Panc1 (cell line): ENCODE results near the gene CCDC9B. TPM values are rescaled to one million over a fixed set of nuclear protein-coding genes. Genes with fewer than 3 reads are reported as not detected.

Experiments used
- ATAC-seq: fragments of 200-7000 bp; cut with Tn5 transposase; 2 replicates; pipeline ENCODE4 v1.9.1; 2020; ENCODE audit warnings: mild to moderate bottlenecking, moderate library complexity
- BruUV-seq: library from RNA; stranded (reverse); fragments of 400-500 nt; replicated peaks from 2 replicates; lab custom pipeline; 2021; lab: Mats Ljungman, UMichigan
- CTCF ChIA-PET: fragments of 300-600 bp; sonication (Branson Sonifier 250); formaldehyde crosslinking; loops from one replicate; lab custom pipeline; 2022; ENCODE audit warnings: antibody characterized with exemption; lab: Charles Lee
- POLR2A ChIA-PET: fragments of 300-600 bp; sonication (Branson Sonifier 250); formaldehyde crosslinking; loops from one replicate; lab custom pipeline; 2022; ENCODE audit warnings: antibody characterized with exemption; lab: Charles Lee
- DNase-seq: peaks from one replicate; pipeline ENCODE4 v3.0.0-alpha.2; 2010; ENCODE audit warnings: low read depth, low spot score
- H3K27ac ChIP-seq: 2 replicates; pipeline ENCODE4 v1.5.1; 2011; ENCODE audit warnings: mild to moderate bottlenecking, low read length, inconsistent platforms
- H3K27me3 ChIP-seq: fragments of 200-500 bp; sonication (Bioruptor generic); 2 replicates; pipeline ENCODE4 v1.6.0; 2014; ENCODE audit warnings: low read length, inconsistent platforms; ENCODE audit not compliant: control insufficient read depth, insufficient read depth
- H3K36me3 ChIP-seq: fragments of 200-500 bp; sonication (Bioruptor generic); 2 replicates; pipeline ENCODE4 v1.5.1; 2014; ENCODE audit warnings: inconsistent platforms, mild to moderate bottlenecking, low read length, moderate library complexity; ENCODE audit not compliant: control insufficient read depth, insufficient read depth
- H3K4me1 ChIP-seq: 2 replicates; pipeline ENCODE4 v1.5.1; 2011; ENCODE audit warnings: inconsistent platforms, mild to moderate bottlenecking, low read length, moderate library complexity; ENCODE audit not compliant: control insufficient read depth, insufficient read depth
- H3K4me3 ChIP-seq, 2 experiments: 2 replicates each; pipeline ENCODE4 v1.5.1; 2011 to 2012; ENCODE audit warnings: low read depth in 2 of 2, low read length in 2 of 2, mild to moderate bottlenecking in 2 of 2, inconsistent platforms in 1 of 2, moderate library complexity in 1 of 2
- H3K9me3 ChIP-seq: fragments of 200-500 bp; sonication (Bioruptor generic); 2 replicates; pipeline ENCODE4 v1.5.1; 2014; ENCODE audit warnings: low read depth, mild to moderate bottlenecking, inconsistent platforms, low read length, moderate library complexity; ENCODE audit not compliant: control insufficient read depth, insufficient read depth
- POLR2AphosphoS5 ChIP-seq: IDR thresholded peaks from 2 replicates; pipeline ENCODE4 v1.6.1; 2012; ENCODE audit warnings: mild to moderate bottlenecking, low read depth, low read length, moderate library complexity
- REST ChIP-seq, 2 experiments: IDR thresholded peaks; 2 replicates each; pipeline ENCODE4 v1.6.1; 2011 to 2012; ENCODE audit warnings: low read depth in 2 of 2, control low read depth in 1 of 2, low read length in 1 of 2, mild to moderate bottlenecking in 1 of 2, moderate library complexity in 1 of 2; ENCODE audit not compliant: insufficient read depth in 1 of 2
- SIN3A ChIP-seq: IDR thresholded peaks from 2 replicates; pipeline ENCODE4 v1.6.1; 2012; ENCODE audit warnings: low read depth, mild to moderate bottlenecking, low read length, moderate library complexity, borderline replicate concordance; ENCODE audit not compliant: insufficient read depth
- TCF7L2 ChIP-seq: IDR thresholded peaks from 2 replicates; pipeline ENCODE4 v1.6.1; 2011; ENCODE audit warnings: mild to moderate bottlenecking, low read depth, low read length, inconsistent platforms
- in situ Hi-C: cut with HindIII; loops from 2 replicates; pipeline ENCODE4 v1.10.0; 2016; ENCODE audit warnings: low sequenced_read_pairs, low pct_unique_long_range_greater_than_20kb
- intact Hi-C: fragments of 100-400 bp; cut with micrococcal nuclease; formaldehyde crosslinking; loops from one replicate; pipeline ENCODE4 v1.10.0; 2022; ENCODE audit not compliant: unreplicated experiment
- total RNA-seq: library from RNA; stranded (reverse); gene quantifications from one replicate; pipeline ENCODE4 v1.2.1, GENCODE V29; 2021; ENCODE audit not compliant: unreplicated experiment
- TF ChIP-seq, protein P1 (sequence below): fragments of 450-650 bp; IDR thresholded peaks from 2 replicates; pipeline ENCODE4 v1.5.1; 2017; ENCODE audit warnings: mild to moderate bottlenecking

Gene CCDC9B
- total RNA-seq, 1 experiment from 2014 or later, result 55.9 TPM

DNA sequence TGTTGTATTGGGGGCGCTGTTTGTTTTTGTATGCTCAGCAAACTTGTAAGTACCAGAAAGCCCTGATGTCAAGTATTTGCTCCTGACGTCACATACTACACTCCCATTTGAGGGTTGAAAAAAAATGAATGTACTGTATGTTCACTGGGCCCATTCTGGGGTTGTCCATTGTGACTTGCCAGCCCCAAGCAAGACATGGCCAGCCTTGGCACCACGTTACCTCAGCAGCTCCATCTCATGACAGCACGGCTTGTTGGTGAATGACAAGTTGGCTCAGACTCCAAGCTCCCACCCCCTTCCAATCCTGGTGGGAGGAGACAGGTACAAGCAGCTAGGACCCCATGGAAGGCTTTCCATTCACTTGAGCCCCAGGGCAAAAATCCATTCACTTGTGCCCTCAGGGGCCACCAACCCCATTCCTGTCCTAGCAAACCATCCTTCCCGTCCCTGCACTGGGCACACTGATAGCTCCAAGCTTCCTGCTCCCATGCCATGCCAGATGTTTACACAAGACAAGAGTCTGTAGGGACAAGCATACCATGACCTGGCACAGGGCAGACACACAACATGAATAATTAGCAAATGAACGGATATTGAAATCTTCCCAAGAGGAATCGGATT lies 11.7 kb upstream of the CCDC9B start:
- DNase-seq, result no peak
- no TSS peak for BruUV-seq
- Histone ChIP-seq H3K4me1 (peaks cover 7% of the 10 kb centered on the region), H3K27ac (no peak overlapping the region), H3K27me3 (no peaks in the 10 kb centered on the region), H3K36me3 (no peaks in the 10 kb centered on the region), H3K4me3 (no peak overlapping the region), H3K9me3 (no peaks in the 10 kb centered on the region)
- no peak for ATAC-seq
- no peak for TF ChIP-seq REST (IDR thresholded peaks at IDR 0.05; ENCODE audit: insufficient read depth in 1 of 2, low read depth in 2 of 2, low read length in 1 of 2)
- no peak for TF ChIP-seq POLR2AphosphoS5
- TF ChIP-seq, protein P1, sequence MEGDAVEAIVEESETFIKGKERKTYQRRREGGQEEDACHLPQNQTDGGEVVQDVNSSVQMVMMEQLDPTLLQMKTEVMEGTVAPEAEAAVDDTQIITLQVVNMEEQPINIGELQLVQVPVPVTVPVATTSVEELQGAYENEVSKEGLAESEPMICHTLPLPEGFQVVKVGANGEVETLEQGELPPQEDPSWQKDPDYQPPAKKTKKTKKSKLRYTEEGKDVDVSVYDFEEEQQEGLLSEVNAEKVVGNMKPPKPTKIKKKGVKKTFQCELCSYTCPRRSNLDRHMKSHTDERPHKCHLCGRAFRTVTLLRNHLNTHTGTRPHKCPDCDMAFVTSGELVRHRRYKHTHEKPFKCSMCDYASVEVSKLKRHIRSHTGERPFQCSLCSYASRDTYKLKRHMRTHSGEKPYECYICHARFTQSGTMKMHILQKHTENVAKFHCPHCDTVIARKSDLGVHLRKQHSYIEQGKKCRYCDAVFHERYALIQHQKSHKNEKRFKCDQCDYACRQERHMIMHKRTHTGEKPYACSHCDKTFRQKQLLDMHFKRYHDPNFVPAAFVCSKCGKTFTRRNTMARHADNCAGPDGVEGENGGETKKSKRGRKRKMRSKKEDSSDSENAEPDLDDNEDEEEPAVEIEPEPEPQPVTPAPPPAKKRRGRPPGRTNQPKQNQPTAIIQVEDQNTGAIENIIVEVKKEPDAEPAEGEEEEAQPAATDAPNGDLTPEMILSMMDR, result no peak
- TF ChIP-seq TCF7L2, result no peak
- TF ChIP-seq SIN3A, result no peak
- POLR2A ChIA-PET, result no interaction called here
- intact Hi-C loops (no loop called here), in situ Hi-C loops (no loop called here)
- CTCF ChIA-PET, result no interaction called here

DNA sequence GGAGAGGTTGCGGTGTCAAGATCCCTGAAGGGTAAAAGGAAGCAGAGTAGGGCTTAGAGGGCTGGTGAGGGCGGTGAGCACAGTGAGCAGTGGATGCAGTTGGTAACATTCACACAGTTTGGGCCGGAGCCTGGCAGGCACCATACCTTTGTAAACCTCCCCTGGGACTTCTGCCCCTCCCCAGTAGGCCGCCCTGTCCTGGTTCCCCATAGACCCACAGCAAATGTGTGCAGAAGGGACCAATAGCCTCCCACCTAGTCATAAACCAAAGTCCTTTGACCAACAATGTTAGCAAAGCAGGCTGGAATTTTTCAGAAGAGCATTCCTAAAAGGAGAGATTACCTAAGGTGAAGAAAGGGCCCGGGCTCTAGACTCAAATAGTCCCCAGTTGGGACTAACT lies 8.4 kb upstream of the CCDC9B start:
- Histone ChIP-seq H3K36me3 (no peaks in the 10 kb centered on the region), H3K27ac (no peak overlapping the region), H3K9me3 (no peaks in the 10 kb centered on the region), H3K4me3 (no peak overlapping the region), H3K4me1 (peaks cover under 1% of the 10 kb centered on the region), H3K27me3 (no peaks in the 10 kb centered on the region)
- ATAC-seq (no peak), DNase-seq (no peak)
- BruUV-seq, result no TSS peak
- ChIA-PET CTCF (no interaction called here), POLR2A (no interaction called here)
- in situ Hi-C loops, result no loop called here
- intact Hi-C loops, result no loop called here
- TF ChIP-seq POLR2AphosphoS5 (no peak), REST (IDR thresholded peaks at IDR 0.05; ENCODE audit: insufficient read depth in 1 of 2, low read depth in 2 of 2, low read length in 1 of 2) (no peak), TCF7L2 (no peak), SIN3A (no peak)
- TF ChIP-seq, protein P1, result no peak
